VCaP (cell line): ENCODE measurements around the gene ABCA1.

Experiments used
- H3K27ac ChIP-seq: fragments of 450-650 bp; 2 replicates; pipeline ENCODE4 v1.5.1; 2017
- CTCF ChIP-seq: fragments of 450-650 bp; conservative IDR thresholded peaks from 2 replicates; pipeline ENCODE4 v1.5.1; 2017; ENCODE audit warnings: mild to moderate bottlenecking, moderate library complexity

ABCA1 gene

GRCh38 chr9:104747245-104747564, 180.8 kb downstream of the ABCA1 start:
- H3K27ac ChIP-seq: peak overlapping the region; percentile 87

GRCh38 chr9:104746798-104747197, 181.2 kb downstream of the ABCA1 start:
- no peak for TF ChIP-seq CTCF
- peak overlapping the region; percentile 87 for H3K27ac ChIP-seq

More at GRCh38 chr9:104747245-104747564, 180.8 kb downstream of the ABCA1 start:
- no peak for TF ChIP-seq CTCF

- no peak for TF ChIP-seq CTCF
- no peak overlapping the region for H3K27ac ChIP-seq
Measured at GRCh38 chr9:104746285-104746684, 181.7 kb downstream of the ABCA1 start.

GRCh38 chr9:104745852-104746251, 182.1 kb downstream of the ABCA1 start:
- TF ChIP-seq CTCF: no peak

GRCh38 chr9:104743376-104743985, 184.5 kb downstream of the ABCA1 start:
- peak; percentile 76 for TF ChIP-seq CTCF
- no peak overlapping the region for H3K27ac ChIP-seq

More at GRCh38 chr9:104745852-104746251, 182.1 kb downstream of the ABCA1 start:
- no peak overlapping the region for H3K27ac ChIP-seq

- 0 out of 2 replicates have a peak overlapping the region, but pooled peaks have one; percentile 4 for H3K27ac ChIP-seq
- no peak for TF ChIP-seq CTCF
Measured at GRCh38 chr9:104740621-104741020, 187.3 kb downstream of the ABCA1 start.

- no peak for TF ChIP-seq CTCF
- no peak overlapping the region for H3K27ac ChIP-seq
Measured at GRCh38 chr9:104738452-104738851, 189.5 kb downstream of the ABCA1 start.
